ENCODE measurements around the gene SPPL2A.
A peak's percentile ranks its signal among the peaks of the same experiment; 100 is the strongest.
"Not testable (repeated sequence)": the region's sequence is repeated elsewhere in the genome, so short reads cannot be mapped to it uniquely, and the experiment has no call there.

The SPPL2A gene, protein sequence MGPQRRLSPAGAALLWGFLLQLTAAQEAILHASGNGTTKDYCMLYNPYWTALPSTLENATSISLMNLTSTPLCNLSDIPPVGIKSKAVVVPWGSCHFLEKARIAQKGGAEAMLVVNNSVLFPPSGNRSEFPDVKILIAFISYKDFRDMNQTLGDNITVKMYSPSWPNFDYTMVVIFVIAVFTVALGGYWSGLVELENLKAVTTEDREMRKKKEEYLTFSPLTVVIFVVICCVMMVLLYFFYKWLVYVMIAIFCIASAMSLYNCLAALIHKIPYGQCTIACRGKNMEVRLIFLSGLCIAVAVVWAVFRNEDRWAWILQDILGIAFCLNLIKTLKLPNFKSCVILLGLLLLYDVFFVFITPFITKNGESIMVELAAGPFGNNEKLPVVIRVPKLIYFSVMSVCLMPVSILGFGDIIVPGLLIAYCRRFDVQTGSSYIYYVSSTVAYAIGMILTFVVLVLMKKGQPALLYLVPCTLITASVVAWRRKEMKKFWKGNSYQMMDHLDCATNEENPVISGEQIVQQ

GRCh38 chr15:50765195-50765967 lies at the start of gene SPPL2A:
SPPL2A (minus strand) TSS chr15:50765706; CDS start chr15:50765533, 173 bp downstream.
- TF ChIP-seq, protein P1, sequence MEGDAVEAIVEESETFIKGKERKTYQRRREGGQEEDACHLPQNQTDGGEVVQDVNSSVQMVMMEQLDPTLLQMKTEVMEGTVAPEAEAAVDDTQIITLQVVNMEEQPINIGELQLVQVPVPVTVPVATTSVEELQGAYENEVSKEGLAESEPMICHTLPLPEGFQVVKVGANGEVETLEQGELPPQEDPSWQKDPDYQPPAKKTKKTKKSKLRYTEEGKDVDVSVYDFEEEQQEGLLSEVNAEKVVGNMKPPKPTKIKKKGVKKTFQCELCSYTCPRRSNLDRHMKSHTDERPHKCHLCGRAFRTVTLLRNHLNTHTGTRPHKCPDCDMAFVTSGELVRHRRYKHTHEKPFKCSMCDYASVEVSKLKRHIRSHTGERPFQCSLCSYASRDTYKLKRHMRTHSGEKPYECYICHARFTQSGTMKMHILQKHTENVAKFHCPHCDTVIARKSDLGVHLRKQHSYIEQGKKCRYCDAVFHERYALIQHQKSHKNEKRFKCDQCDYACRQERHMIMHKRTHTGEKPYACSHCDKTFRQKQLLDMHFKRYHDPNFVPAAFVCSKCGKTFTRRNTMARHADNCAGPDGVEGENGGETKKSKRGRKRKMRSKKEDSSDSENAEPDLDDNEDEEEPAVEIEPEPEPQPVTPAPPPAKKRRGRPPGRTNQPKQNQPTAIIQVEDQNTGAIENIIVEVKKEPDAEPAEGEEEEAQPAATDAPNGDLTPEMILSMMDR (IDR thresholded peaks at IDR 0.05; ENCODE audit: poor library complexity, severe bottlenecking): no peak
- Histone ChIP-seq H3K27ac (ENCODE audit: poor library complexity, severe bottlenecking) (peak within 1 kb of the TSS; percentile 69), H3K27me3 (ENCODE audit: insufficient read depth, poor library complexity, severe bottlenecking) (no peaks in the 10 kb centered on the region), H3K4me3 (ENCODE audit: severe bottlenecking) (peak within 1 kb of the TSS; percentile 78), H3K9me3 (ENCODE audit: severe bottlenecking) (no peaks in the 10 kb centered on the region), H3K36me3 (ENCODE audit: low read depth) (no peaks in the 10 kb centered on the region), H3K4me1 (ENCODE audit: insufficient read depth, poor library complexity, severe bottlenecking) (peaks cover 13% of the 10 kb centered on the region)
- DNase-seq (ENCODE audit: low spot score) (peak; percentile 90), ATAC-seq (ENCODE audit: low read depth) (peak; percentile 94)

DNA sequence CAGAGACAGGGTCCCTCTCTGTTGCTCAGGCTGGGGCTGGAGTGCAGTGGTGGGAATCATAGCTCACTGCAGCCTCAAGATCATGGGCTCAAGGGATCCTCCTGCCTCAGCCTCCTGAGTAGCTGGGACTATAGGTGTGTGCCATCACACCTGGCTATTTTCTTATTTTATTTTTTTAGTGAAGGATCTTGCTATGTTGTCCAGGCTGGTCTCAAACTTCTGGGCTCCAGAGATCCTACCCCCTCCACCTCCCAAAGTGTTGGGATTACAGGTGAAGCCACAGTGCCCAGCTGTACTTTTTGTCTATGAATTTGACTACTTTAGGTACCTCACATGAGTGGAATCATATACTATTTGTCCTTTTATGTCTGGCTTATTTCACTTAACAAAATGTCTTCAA lies 49.1 kb upstream of the SPPL2A start:
- no peak for DNase-seq (ENCODE audit: low spot score)
- Histone ChIP-seq H3K27me3 (ENCODE audit: insufficient read depth, poor library complexity, severe bottlenecking) (no peaks in the 10 kb centered on the region), H3K4me1 (ENCODE audit: insufficient read depth, poor library complexity, severe bottlenecking) (peaks cover 15% of the 10 kb centered on the region), H3K9me3 (ENCODE audit: severe bottlenecking) (no peaks in the 10 kb centered on the region), H3K36me3 (ENCODE audit: low read depth) (no peaks in the 10 kb centered on the region), H3K27ac (ENCODE audit: poor library complexity, severe bottlenecking) (no peak overlapping the region), H3K4me3 (ENCODE audit: severe bottlenecking) (no peak overlapping the region)
- ATAC-seq (ENCODE audit: low read depth): no peak
- TF ChIP-seq, protein P1 (IDR thresholded peaks at IDR 0.05; ENCODE audit: poor library complexity, severe bottlenecking): no peak

DNA sequence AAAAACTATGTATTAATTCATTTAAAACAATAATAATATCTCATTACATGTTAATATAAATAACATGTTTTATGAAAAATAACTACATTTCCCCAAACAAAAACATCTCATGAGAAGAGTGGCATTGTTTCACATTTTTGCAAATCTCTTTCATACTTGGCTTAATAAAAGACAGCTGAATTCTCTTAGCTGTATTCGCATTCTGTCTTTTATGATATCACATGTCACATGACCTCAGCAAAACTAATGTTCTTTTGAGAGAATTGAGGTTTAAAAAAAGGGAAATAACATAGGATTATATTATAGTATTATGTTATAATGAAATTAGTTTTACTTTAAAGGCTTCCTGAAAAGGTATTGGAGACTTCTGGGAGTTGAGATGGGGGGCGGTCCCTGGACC lies 48.4 kb upstream of the SPPL2A start:
- no peak for ATAC-seq (ENCODE audit: low read depth)

DNA sequence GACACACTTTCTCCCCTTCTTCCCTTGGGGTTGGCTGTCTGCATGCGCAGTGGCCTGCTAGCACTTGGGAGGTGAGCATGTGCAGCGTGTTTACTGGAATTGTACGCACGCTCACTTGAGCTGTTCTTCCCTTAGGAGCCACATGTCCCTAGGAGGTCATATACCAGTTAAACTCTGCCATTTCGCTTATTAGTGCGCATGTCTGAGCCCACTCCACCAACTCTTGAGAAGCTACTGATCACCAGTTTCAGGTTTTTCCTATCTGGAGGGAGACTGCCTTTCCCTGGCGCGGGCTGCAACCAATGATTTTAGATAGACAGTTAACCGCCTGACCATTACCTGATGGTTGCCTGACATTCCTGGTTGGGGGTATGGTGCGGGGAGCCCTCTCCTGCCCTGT lies 47.6 kb upstream of the SPPL2A start:
- H3K36me3 ChIP-seq (ENCODE audit: low read depth): no peaks in the 10 kb centered on the region
- no peaks in the 10 kb centered on the region for H3K27me3 ChIP-seq (ENCODE audit: insufficient read depth, poor library complexity, severe bottlenecking)
- H3K4me1 ChIP-seq (ENCODE audit: insufficient read depth, poor library complexity, severe bottlenecking): peaks cover 8% of the 10 kb centered on the region
- DNase-seq (ENCODE audit: low spot score) (no peak), ATAC-seq (ENCODE audit: low read depth) (no peak)
- no peaks in the 10 kb centered on the region for H3K9me3 ChIP-seq (ENCODE audit: severe bottlenecking)
- H3K4me3 ChIP-seq (ENCODE audit: severe bottlenecking): no peak overlapping the region
- no peak overlapping the region for H3K27ac ChIP-seq (ENCODE audit: poor library complexity, severe bottlenecking)
- TF ChIP-seq, protein P1 (IDR thresholded peaks at IDR 0.05; ENCODE audit: poor library complexity, severe bottlenecking): no peak

More for the DNA sequence above, 48.4 kb upstream of the SPPL2A start:
- H3K36me3 ChIP-seq (ENCODE audit: low read depth): no peaks in the 10 kb centered on the region
- DNase-seq (ENCODE audit: low spot score): no peak
- TF ChIP-seq, protein P1 (IDR thresholded peaks at IDR 0.05; ENCODE audit: poor library complexity, severe bottlenecking): no peak
- no peak overlapping the region for H3K4me3 ChIP-seq (ENCODE audit: severe bottlenecking)
- H3K4me1 ChIP-seq (ENCODE audit: insufficient read depth, poor library complexity, severe bottlenecking): peaks cover 8% of the 10 kb centered on the region
- H3K9me3 ChIP-seq (ENCODE audit: severe bottlenecking): no peaks in the 10 kb centered on the region
- H3K27me3 ChIP-seq (ENCODE audit: insufficient read depth, poor library complexity, severe bottlenecking): no peaks in the 10 kb centered on the region
- no peak overlapping the region for H3K27ac ChIP-seq (ENCODE audit: poor library complexity, severe bottlenecking)

GRCh38 chr15:50812181-50812506 lies 46.6 kb upstream of the SPPL2A start:
- not testable (repeated sequence) for H3K36me3 ChIP-seq (ENCODE audit: low read depth); H3K27me3 ChIP-seq (ENCODE audit: insufficient read depth, poor library complexity, severe bottlenecking); H3K4me3 ChIP-seq (ENCODE audit: severe bottlenecking); H3K9me3 ChIP-seq (ENCODE audit: severe bottlenecking); DNase-seq (ENCODE audit: low spot score); H3K4me1 ChIP-seq (ENCODE audit: insufficient read depth, poor library complexity, severe bottlenecking); ATAC-seq (ENCODE audit: low read depth); H3K27ac ChIP-seq (ENCODE audit: poor library complexity, severe bottlenecking)

DNA sequence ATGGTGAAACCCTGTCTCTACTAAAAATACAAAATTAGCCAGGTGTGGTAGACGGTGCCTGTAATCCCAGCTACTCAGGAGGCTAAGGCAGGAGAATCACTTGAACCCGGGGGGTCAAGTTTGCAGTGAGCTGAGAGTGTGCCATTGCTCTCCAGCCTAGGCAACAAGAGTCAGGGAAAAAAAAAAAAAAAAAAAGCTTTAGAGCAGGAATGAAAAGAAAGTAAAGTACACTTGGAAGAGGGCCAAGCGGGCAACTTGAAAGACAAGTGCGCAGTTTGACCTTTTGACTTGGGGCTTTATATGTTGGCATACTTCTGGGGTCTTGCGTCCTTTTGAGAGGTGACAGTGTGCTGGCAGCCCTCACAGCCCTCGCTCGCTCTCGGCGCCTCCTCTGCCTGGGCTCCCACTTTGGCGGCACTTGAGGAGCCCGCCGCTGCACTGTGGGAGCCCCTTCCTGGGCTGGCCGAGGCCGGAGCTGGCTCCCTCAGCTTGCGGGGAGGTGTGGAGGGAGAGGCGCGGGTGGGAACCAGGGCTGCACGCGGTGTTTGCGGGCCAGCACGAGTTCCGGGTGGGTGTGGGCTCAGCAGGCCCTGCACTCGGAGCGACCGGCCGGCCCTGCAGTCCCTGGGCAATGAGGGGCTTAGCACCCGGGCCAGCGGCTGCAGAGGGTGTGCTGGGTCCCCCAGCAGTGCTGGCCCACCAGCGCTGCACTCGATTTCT lies 46.1 kb upstream of the SPPL2A start:
- not testable (repeated sequence) for ATAC-seq (ENCODE audit: low read depth); H3K36me3 ChIP-seq (ENCODE audit: low read depth); H3K4me1 ChIP-seq (ENCODE audit: insufficient read depth, poor library complexity, severe bottlenecking); H3K4me3 ChIP-seq (ENCODE audit: severe bottlenecking); H3K27me3 ChIP-seq (ENCODE audit: insufficient read depth, poor library complexity, severe bottlenecking); H3K27ac ChIP-seq (ENCODE audit: poor library complexity, severe bottlenecking); DNase-seq (ENCODE audit: low spot score); H3K9me3 ChIP-seq (ENCODE audit: severe bottlenecking)

Data from RWPE2 (cell line).